ENCODE results near the gene PRDM4.

PRDM4 gene

GRCh38 chr12:107760809-107761501 lies at the start of gene PRDM4:
Gene PRDM4 (minus strand): TSS chr12:107761137. CDS start chr12:107760515, 622 bp downstream.
- peak; percentile 93 for DNase-seq

- no peak for DNase-seq
Observed at GRCh38 chr12:107807471-107808150, 46.7 kb upstream of the PRDM4 start.

- no peak for DNase-seq
Observed at GRCh38 chr12:107805488-107806180, 44.7 kb upstream of the PRDM4 start.

GRCh38 chr12:107803092-107803491 lies 42.2 kb upstream of the PRDM4 start:
- DNase-seq, result no peak

- DNase-seq, result no peak
Observed at GRCh38 chr12:107801150-107801549, 40.2 kb upstream of the PRDM4 start.

- DNase-seq, result no peak
Observed at GRCh38 chr12:107798580-107798979, 37.6 kb upstream of the PRDM4 start.

GRCh38 chr12:107794451-107794850 lies 33.5 kb upstream of the PRDM4 start:
- DNase-seq, result no peak

- no peak for DNase-seq
Observed at GRCh38 chr12:107791465-107792089, 30.6 kb upstream of the PRDM4 start.

- no peak for DNase-seq
Observed at GRCh38 chr12:107788690-107789458, 27.9 kb upstream of the PRDM4 start.

- DNase-seq, result no peak
Observed at GRCh38 chr12:107788281-107788680, 27.3 kb upstream of the PRDM4 start.

- DNase-seq, result no peak
Observed at GRCh38 chr12:107783406-107784376, 22.8 kb upstream of the PRDM4 start.

GRCh38 chr12:107782067-107782466 lies 21.1 kb upstream of the PRDM4 start:
- no peak for DNase-seq

- no peak for DNase-seq
Observed at GRCh38 chr12:107780298-107780697, 19.4 kb upstream of the PRDM4 start.

GRCh38 chr12:107779077-107779831 lies 18.3 kb upstream of the PRDM4 start:
- DNase-seq, result no peak

GRCh38 chr12:107778383-107779025 lies 17.6 kb upstream of the PRDM4 start:
- DNase-seq, result no peak

GRCh38 chr12:107776171-107776570 lies 15.2 kb upstream of the PRDM4 start:
- DNase-seq, result no peak

GRCh38 chr12:107775093-107775721 lies 14.3 kb upstream of the PRDM4 start:
- no peak for DNase-seq

GRCh38 chr12:107774349-107775029 lies 13.6 kb upstream of the PRDM4 start, which contains the start of gene ASCL4:
Gene ASCL4 (plus strand): TSS chr12:107774704. CDS start chr12:107775219, 515 bp downstream.
- DNase-seq, result no peak

- no peak for DNase-seq
Observed at GRCh38 chr12:107767466-107767865, 6.5 kb upstream of the PRDM4 start.
